T47D (cell line): ENCODE data around the gene ELOB.

Experiments used
- DNase-seq, 2 experiments: peaks; one replicate each; pipeline versions ENCODE4 v3.0.0 to v3.0.0-alpha.2; 2011 to 2012; ENCODE audit warnings: low read depth in 1 of 2, low spot score in 1 of 2
- JUND ChIP-seq: IDR thresholded peaks from 2 replicates; pipeline ENCODE4 v1.6.1; 2012; ENCODE audit warnings: low read depth
- in situ Hi-C: cut with HindIII; loops from 2 replicates; pipeline ENCODE4 v1.10.0; 2016; ENCODE audit warnings: low sequenced_read_pairs, low pct_unique_long_range_greater_than_20kb

Gene ELOB

DNA sequence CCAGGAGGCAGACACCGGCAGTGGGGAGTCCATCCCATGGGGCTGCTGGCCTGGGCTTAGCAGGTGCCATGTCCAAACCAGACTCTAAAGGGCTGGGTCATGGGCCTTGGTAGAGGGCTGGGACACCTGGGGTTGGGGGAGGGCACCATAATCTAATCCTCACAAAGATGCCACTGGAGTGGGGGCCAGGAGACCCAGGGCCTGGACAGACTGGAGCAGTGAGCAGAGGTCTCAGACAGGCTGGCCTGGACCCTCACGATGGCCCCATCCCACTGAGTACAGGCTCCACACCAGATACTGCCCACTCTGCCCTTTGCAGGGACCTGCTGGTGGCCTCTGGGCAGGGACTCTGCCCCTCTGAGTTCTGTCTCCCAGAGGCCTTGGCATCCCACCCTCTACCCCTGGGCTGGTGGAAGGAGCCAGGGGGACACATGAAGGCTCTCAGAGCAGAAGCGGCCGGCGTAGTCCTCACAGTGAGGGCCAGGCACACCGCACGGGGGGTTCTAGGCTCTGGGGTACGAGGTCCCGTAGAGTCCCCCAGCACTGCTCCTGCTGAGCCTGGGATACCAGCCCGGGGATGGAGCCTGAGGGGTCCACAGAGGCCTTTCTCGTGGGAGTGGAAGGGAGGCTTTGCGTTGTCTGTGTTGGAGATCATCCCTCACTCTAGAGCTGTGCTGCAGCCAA lies 34.6 kb downstream of the ELOB start:
- in situ Hi-C loops: no loop called here
- no peak for TF ChIP-seq JUND
- no peak for DNase-seq

- no peak for DNase-seq
- in situ Hi-C loops: no loop called here
- TF ChIP-seq JUND: no peak
Observed at GRCh38 chr16:2741168-2741567, 35.9 kb downstream of the ELOB start.

DNA sequence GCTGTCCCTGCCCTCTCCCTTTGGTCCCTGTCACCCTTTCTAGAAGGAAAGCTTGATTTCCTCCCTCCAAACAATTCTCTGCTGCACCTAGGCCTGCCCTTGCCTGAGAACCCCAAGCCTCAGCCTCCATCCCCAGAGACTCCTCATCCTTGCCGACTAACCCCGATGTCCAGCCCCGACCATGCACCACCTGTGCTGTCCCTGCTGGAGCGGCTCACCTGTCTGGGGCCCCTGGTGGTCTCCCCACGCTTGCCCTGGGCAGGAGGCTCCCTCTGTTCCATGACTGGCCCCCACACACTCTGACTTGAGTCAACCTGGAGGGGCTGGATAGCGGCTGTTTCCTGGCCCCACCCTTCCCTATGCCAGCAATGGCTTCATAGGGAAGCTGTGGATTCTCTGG lies 36.6 kb downstream of the ELOB start:
- no peak for TF ChIP-seq JUND
- DNase-seq: no peak
- in situ Hi-C loops: no loop called here

- in situ Hi-C loops: no loop called here
- DNase-seq: no peak
- TF ChIP-seq JUND: no peak
Observed at GRCh38 chr16:2739625-2740430, 37.3 kb downstream of the ELOB start.

- no peak for TF ChIP-seq JUND
Observed at GRCh38 chr16:2738615-2739014, 38.5 kb downstream of the ELOB start.

DNA sequence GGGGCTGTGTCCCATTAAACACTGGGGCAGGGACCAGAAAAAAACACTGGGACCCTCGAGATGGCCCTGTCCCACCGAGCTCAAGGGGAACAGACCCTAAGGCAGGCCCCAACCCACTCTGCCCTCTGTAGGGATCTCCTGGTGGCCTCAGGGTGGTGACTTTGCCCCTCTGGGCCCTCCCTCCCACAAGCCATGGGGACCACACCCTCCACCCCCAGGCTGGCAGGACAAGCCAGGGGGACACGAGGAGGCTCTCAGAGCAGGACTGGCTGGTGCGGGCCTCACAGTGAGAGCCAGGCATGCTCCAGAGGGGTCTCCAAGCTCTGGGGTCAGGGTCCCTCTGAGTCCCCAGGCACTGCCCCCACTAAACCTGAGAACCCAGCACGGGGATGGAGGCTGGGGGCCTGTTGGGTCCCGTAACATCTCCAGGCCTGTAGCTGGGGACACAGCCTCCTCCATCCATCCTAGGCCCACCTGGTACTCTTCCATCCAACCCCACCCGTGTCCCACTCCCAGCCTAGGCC lies 39.1 kb downstream of the ELOB start:
- TF ChIP-seq JUND: no peak
- no peak for DNase-seq
- in situ Hi-C loops: no loop called here

More at GRCh38 chr16:2738615-2739014, 38.5 kb downstream of the ELOB start:
- no peak for DNase-seq
- in situ Hi-C loops: no loop called here

GRCh38 chr16:2737238-2737605 lies 39.9 kb downstream of the ELOB start:
- no peak for TF ChIP-seq JUND
- in situ Hi-C loops: no loop called here
- no peak for DNase-seq

- in situ Hi-C loops: no loop called here
- DNase-seq: no peak
- no peak for TF ChIP-seq JUND
Observed at GRCh38 chr16:2736476-2737237, 40.4 kb downstream of the ELOB start.

DNA sequence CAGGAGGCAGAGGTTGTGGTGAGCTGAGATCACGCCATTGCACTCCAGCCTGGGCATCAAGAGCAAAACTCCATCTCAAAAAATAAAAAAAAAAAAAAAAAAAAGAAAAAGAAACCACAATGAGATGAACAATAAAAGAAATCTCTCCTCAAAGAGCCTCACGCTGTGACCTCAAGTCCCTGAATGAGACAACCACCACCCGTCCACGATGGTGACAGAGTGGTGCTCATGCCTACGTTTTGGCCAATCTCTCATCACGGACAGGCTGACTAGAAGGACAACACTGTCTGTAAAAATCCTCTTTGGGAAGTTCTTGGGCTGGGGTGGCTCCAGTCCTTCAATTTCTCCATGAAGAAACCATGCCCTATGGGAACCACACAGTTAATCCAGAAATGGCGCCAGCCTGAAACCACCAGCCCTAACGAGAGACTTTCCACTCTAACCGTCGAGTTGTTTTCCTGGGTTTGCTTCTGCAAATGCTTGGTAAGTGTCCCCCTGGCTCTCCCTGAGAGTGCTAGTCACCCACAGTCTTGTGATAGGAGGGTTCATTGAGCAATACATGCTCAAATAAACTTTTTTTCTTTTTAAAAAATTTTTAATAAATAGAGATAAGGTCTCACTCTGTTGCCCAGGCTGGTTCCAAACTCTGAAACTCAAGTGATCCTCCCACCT lies 42.1 kb downstream of the ELOB start:
- no peak for DNase-seq
- no peak for TF ChIP-seq JUND
- in situ Hi-C loops: no loop called here

- in situ Hi-C loops: no loop called here
- TF ChIP-seq JUND: no peak
- DNase-seq: no peak
Observed at GRCh38 chr16:2728034-2728433, 49.0 kb downstream of the ELOB start.

GRCh38 chr16:2726923-2727322 lies 50.2 kb downstream of the ELOB start:
- no peak for TF ChIP-seq JUND
- DNase-seq: no peak
- in situ Hi-C loops: no loop called here

DNA sequence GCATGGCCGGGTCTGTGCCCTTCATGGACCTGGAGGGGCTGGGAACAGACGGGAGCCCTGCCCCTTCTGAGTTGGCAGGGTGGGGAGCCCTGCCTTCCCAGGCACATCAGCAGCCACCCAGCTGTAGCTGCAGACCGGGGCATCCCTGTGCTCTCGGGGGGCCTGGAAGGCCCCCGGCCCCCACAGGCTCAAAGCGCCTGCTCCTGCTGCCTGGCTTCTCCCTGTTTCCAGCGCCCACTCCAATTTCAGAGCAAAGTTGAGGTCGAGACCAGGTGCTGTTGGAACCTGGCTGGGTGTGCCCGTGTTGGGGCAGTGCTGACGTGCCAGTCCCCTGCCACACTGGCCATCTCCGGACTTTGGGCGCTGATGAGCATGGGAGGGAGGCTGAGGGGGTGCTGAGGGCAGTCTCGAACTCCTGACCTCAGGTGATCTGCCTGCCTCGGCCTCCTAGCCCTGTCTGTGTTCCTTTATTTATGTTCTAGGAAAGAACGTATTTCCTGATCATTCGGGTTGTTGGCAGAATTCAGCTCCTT lies 52.2 kb downstream of the ELOB start:
- no peak for DNase-seq
- in situ Hi-C loops: no loop called here
- no peak for TF ChIP-seq JUND
